NK-92 treated with Interleukin-12 subunit alpha and Interleukin-12 subunit beta, amount 100 ng/mL, for 24 hours (cell line): ENCODE data around the gene ADGRA3.
"Not testable (repeated sequence)": the region's sequence is repeated elsewhere in the genome, so short reads cannot be mapped to it uniquely, and the experiment has no call there.

ENCODE experiments used
- DNase-seq: peaks from one replicate; lab custom pipeline; 2025; lab: John Stamatoyannopoulos, UW

Gene ADGRA3

GRCh38 chr4:22478426-22478825, 37.4 kb downstream of the ADGRA3 start:
- DNase-seq = no peak

GRCh38 chr4:22477813-22478182, 38.1 kb downstream of the ADGRA3 start:
- no peak for DNase-seq

GRCh38 chr4:22477136-22477812, 38.6 kb downstream of the ADGRA3 start:
- no peak for DNase-seq

- DNase-seq = no peak
Measured at GRCh38 chr4:22476011-22476410, 39.9 kb downstream of the ADGRA3 start.

GRCh38 chr4:22475311-22475646, 40.6 kb downstream of the ADGRA3 start:
- not testable (repeated sequence) for DNase-seq

GRCh38 chr4:22474636-22475310, 41.1 kb downstream of the ADGRA3 start:
- DNase-seq = no peak

- DNase-seq = no peak
Measured at GRCh38 chr4:22473268-22473667, 42.6 kb downstream of the ADGRA3 start.

GRCh38 chr4:22471999-22472461, 43.8 kb downstream of the ADGRA3 start:
- DNase-seq = no peak

- no peak for DNase-seq
Measured at GRCh38 chr4:22471419-22471818, 44.4 kb downstream of the ADGRA3 start.

- DNase-seq = no peak
Measured at GRCh38 chr4:22466581-22466980, 49.3 kb downstream of the ADGRA3 start.

- DNase-seq = no peak
Measured at GRCh38 chr4:22465996-22466395, 49.9 kb downstream of the ADGRA3 start.

- no peak for DNase-seq
Measured at GRCh38 chr4:22465349-22465748, 50.5 kb downstream of the ADGRA3 start.

GRCh38 chr4:22463179-22463578, 52.7 kb downstream of the ADGRA3 start:
- DNase-seq = no peak

GRCh38 chr4:22462688-22463087, 53.2 kb downstream of the ADGRA3 start:
- no peak for DNase-seq

- no peak for DNase-seq
Measured at GRCh38 chr4:22460266-22460665, 55.6 kb downstream of the ADGRA3 start.

GRCh38 chr4:22458098-22458497, 57.8 kb downstream of the ADGRA3 start:
- no peak for DNase-seq

- no peak for DNase-seq
Measured at GRCh38 chr4:22457348-22457747, 58.5 kb downstream of the ADGRA3 start.

GRCh38 chr4:22456291-22456690, 59.6 kb downstream of the ADGRA3 start:
- no peak for DNase-seq

- no peak for DNase-seq
Measured at GRCh38 chr4:22454955-22455354, 60.9 kb downstream of the ADGRA3 start.

GRCh38 chr4:22454216-22454838, 61.5 kb downstream of the ADGRA3 start:
- no peak for DNase-seq

- no peak for DNase-seq
Measured at GRCh38 chr4:22444813-22445212, 71.1 kb downstream of the ADGRA3 start.

GRCh38 chr4:22442956-22443355, 72.9 kb downstream of the ADGRA3 start:
- no peak for DNase-seq

GRCh38 chr4:22440999-22441398, 74.9 kb downstream of the ADGRA3 start:
- no peak for DNase-seq
